Left ventricle myocardium superior (tissue), 1 donor: ENCODE measurements around the gene NOB1. TPM values are rescaled to one million over a fixed set of nuclear protein-coding genes. Genes with fewer than 3 reads are reported as not detected.
"Not testable (repeated sequence)": the region's sequence is repeated elsewhere in the genome, so short reads cannot be mapped to it uniquely, and the experiment has no call there.

Source experiments
- ATAC-seq: fragments of 200-7000 bp; cut with Tn5 transposase; one replicate; pipeline ENCODE4 v1.9.1; 2020; ENCODE audit warnings: mild to moderate bottlenecking, moderate library complexity
- DNase-seq: peaks from one replicate; pipeline ENCODE4 v3.0.0-alpha.2; 2020
- intact Hi-C: fragments of 100-400 bp; cut with micrococcal nuclease; formaldehyde crosslinking; loops from one replicate; pipeline ENCODE4 v1.11.0; 2022
- long read RNA-seq: library from polyadenylated mRNA; unstranded; transcript quantifications from one replicate; pipeline ENCODE4 v2.0.0, GENCODE V29; 2021
- total RNA-seq: library from RNA; stranded (reverse); fragmentation: NEBNext Ultra II Directional; extraction: Animal tissue kit (Norgen Biotek cat#: 25700); gene quantifications from one replicate; pipeline ENCODE4 v1.2.1, GENCODE V29; 2021
- donor health status: DM: no; HTN: yes; CAD: no; lungs with severe emphysema.

NOB1 gene
- total RNA-seq: 16.8 TPM
- long read RNA-seq, transcript NOB1-201 (9 exons, 1,734 nt): major isoform, 11 of 19 reads
- long read RNA-seq, partial matches to known transcripts: 4 of 19 reads
- long read RNA-seq, other reads (novel, unspliced or antisense): 4 of 19 reads

DNA sequence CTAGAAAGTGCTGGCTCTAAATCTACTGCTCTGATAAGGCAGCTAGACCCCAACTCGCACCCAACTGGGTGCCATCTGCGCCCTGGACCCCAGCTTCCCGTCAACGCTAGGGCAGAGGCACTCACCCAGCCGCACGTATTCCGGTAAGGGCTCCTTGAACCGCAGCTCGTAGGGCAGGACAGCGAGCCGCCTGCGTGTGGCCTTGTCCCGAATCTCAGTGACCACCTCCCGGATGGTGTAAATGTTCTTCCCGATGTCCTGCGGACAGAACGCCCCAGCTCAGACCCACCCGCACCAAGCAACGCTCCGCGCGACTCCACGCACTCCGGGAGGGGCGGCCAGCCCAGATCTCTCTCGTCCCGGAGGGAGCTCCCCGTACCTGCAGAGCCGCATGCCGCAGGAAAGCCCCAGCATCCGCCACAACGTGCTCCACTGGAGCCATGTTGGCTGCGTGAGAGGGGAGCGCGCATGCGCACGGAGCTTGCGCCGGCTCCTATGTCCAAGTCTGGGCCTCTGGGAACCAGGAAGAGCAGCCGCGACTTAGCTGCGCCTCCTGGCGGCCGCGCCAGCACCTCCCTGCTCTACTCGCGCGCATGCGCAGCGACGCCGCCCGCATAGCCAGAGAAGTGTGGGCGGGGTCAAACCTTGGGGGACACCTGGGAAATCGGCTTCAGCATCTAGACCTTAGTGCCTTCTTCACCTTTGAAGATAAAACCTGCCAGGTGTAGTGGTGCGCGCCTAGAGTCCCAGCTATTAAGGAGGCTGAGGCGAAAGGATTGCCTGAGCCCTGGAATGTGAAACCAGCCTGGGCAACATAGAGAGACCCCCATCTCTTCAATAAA lies at the start of gene NOB1:
Gene NOB1 (minus strand): TSS at position 458 of the 842 bp plus-strand sequence. CDS start 16 bp downstream, at position 442.
- intact Hi-C loops: loop anchor here (10.0 kb wide), 1 partner anchor 50 kb away; no protein-coding TSS in a partner anchor
- ATAC-seq (peak; percentile 98), DNase-seq (peak; percentile 99)

- intact Hi-C loops: no loop called here
- DNase-seq: no peak
- no peak for ATAC-seq
These were observed 49.6 kb upstream of the NOB1 start for GRCh38 chr16:69804297-69804696.

DNA sequence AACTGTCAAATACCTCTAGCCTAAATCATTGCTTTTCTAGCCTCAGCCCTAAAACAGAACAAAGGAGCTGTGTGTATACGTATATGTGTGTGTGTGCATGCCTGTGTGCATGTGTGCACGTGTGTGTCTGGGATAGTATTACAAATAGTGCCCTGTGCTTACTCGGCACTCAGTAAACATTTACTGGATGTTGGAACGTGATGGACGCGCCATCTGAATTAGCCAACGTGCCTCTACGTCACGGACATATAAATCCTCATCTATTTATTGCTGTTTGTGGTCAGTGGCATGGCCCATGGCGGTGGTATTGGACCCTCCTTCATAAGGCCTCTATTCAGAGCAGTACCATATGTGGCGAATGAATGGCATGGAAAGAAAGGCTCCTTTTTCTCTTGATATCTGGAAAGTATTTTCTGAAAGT lies 44.9 kb upstream of the NOB1 start:
- ATAC-seq: no peak
- DNase-seq: no peak
- intact Hi-C loops: loop anchor here (5.0 kb wide), 1 partner anchor 128 kb away; no protein-coding TSS in a partner anchor

DNA sequence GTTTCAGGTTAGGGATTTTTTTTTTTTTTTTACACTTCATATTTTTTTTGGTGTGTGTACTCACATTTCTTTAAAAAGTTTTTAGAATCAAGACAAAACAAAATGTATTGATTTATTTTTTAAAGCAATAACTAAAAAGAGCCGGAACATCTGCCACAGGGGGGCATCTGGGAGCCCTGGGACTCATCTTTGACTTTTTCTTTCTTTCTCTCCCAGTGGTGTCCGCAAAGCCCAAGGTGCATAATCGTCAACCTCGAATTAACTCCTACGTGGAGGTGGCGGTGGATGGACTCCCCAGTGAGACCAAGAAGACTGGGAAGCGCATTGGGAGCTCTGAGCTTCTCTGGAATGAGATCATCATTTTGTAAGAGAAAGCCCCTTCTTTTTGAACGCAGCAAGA lies 43.7 kb upstream of the NOB1 start:
- intact Hi-C loops: loop anchor here (5.0 kb wide), 1 partner anchor 129 kb away; no protein-coding TSS in a partner anchor
- DNase-seq (no peak), ATAC-seq (peak; percentile 30)

GRCh38 chr16:69796285-69797118 lies 41.8 kb upstream of the NOB1 start:
- no peak for DNase-seq
- peak; percentile 82 for ATAC-seq
- intact Hi-C loops: loop anchor here (5.0 kb wide), 1 partner anchor 131 kb away; no protein-coding TSS in a partner anchor

GRCh38 chr16:69794486-69794885 lies 39.8 kb upstream of the NOB1 start:
- intact Hi-C loops: no loop called here
- DNase-seq (no peak), ATAC-seq (no peak)

DNA sequence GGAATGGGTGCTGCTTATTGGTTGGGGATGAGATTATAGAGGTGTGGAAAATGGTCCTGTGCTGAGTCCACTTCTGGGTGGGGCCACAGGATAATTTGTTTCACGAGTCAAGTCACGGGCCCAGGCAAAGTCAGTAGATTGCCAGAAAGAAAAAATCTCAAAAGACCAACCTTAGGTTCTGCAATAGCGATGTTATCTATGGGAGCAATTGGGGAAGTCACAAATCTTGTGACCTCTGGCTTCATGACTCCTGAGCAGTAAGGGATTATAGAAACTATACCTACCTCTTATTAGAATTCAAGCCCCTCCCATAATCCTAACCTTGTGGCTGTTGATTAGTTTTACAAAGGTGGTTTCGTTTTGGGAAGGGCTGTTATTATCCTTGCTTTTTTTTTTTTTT lies 38.8 kb upstream of the NOB1 start:
- DNase-seq (no peak), ATAC-seq (no peak)
- intact Hi-C loops: no loop called here

- DNase-seq, intact Hi-C loops, ATAC-seq: not testable (repeated sequence)
These were observed 36.7 kb upstream of the NOB1 start for GRCh38 chr16:69791391-69791847.

DNA sequence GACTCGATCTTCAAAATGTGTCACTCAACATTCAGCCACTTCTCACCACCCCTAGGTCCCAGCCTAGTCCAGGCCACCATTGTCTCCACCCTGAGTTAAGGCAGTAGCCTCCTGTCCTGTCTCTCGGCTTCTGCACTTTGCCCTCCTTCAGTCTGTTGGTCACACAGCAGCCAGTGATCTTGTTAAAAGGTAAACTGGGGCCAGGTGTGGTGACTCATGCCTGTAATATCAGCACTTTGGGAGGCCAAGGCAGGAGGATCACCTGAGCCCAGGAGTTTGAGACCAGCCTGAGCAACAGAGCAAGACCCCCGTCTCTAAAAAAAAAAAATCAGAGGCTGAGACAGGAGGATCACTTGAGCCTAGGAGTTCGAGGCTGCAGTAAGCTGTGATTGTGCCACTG lies 33.2 kb upstream of the NOB1 start:
- DNase-seq (no peak), ATAC-seq (no peak)
- intact Hi-C loops: no loop called here

GRCh38 chr16:69784586-69784985 lies 29.9 kb upstream of the NOB1 start:
- intact Hi-C loops: no loop called here
- ATAC-seq (no peak), DNase-seq (no peak)

DNA sequence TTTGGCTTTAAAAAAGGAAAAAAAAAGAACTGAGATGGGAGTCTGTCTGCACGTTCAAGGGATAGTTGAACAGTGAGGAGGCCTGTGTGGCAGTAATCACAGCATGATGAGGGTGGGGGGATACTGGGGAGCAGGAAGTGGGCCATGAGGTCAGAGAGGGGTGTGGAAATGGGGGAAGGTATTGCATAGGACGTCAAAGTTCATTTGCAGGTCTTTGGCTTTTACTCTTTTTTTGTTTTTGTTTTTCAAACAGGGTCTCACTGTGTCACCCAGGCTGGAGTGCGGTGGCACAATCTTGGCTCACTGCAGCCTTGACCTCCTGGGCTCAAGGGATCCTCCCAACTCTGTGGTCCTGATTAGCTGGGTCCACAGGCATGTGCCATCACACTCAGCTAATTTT lies 26.4 kb upstream of the NOB1 start:
- no peak for ATAC-seq
- intact Hi-C loops: no loop called here

GRCh38 chr16:69779724-69780123 lies 25.0 kb upstream of the NOB1 start:
- ATAC-seq (no peak), DNase-seq (no peak)
- intact Hi-C loops: no loop called here

More for the DNA sequence above, 26.4 kb upstream of the NOB1 start:
- no peak for DNase-seq

GRCh38 chr16:69775563-69775962 lies 20.8 kb upstream of the NOB1 start:
- DNase-seq (no peak), ATAC-seq (no peak)
- intact Hi-C loops: no loop called here

DNA sequence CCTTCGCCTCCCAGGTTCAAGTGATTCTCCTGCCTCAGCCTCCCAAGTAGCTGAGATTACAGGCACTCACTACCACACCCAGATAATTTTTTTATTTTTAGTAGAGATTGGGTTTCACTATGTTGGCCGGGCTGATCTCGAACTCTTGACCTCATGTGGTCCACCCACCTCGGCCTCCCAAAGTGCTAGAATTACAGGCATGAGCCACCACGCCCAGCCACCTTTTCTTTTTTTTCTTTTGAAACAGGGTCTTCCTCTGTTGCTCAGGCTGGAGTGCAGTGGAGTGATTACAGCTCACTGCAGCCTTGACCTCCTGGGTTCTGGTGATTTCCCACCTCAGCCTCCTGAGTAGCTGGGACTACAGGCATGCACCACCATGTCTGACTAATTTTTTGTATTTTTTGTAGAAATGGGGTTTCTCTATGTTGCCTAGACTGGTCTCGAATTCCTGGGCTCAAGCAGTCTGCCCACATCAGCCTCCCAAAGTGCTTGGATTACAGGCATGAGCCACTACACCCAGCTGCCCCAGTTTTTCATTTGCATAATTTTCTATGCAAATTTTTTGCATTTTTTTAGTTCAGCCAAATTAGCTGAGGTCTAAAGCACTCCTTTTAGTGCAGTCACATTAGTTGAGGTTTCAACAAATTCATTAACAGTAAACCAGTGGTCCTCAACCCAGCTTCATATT lies 18.7 kb upstream of the NOB1 start:
- no peak for ATAC-seq

GRCh38 chr16:69771651-69771967 lies 16.9 kb upstream of the NOB1 start:
- no peak for ATAC-seq
- intact Hi-C loops: no loop called here

More for the DNA sequence above, 18.7 kb upstream of the NOB1 start:
- DNase-seq: no peak
- intact Hi-C loops: no loop called here

GRCh38 chr16:69769404-69769803 lies 14.7 kb upstream of the NOB1 start:
- DNase-seq: no peak
- intact Hi-C loops: no loop called here

More at GRCh38 chr16:69771651-69771967, 16.9 kb upstream of the NOB1 start:
- no peak for DNase-seq

GRCh38 chr16:69768666-69769065 lies 13.9 kb upstream of the NOB1 start:
- intact Hi-C loops: no loop called here
- no peak for ATAC-seq

More at GRCh38 chr16:69769404-69769803, 14.7 kb upstream of the NOB1 start:
- ATAC-seq: no peak

GRCh38 chr16:69767459-69768229 lies 12.9 kb upstream of the NOB1 start:
- DNase-seq: no peak
- no peak for ATAC-seq
- intact Hi-C loops: no loop called here

More at GRCh38 chr16:69768666-69769065, 13.9 kb upstream of the NOB1 start:
- no peak for DNase-seq
